Mesothelial cell of epicardium (in vitro differentiated cells): ENCODE measurements around the gene PSMC3IP. TPM values are rescaled to one million over a fixed set of nuclear protein-coding genes. Genes with fewer than 3 reads are reported as not detected.
A peak's percentile ranks its signal among the peaks of the same experiment; 100 is the strongest.

Experiments used
- DNase-seq, 2 experiments: peaks; one replicate each; pipeline ENCODE4 v3.0.0; 2021; ENCODE audit warnings: low spot score in 2 of 2; ENCODE audit not compliant: unreplicated experiment in 2 of 2
- H3K27ac Mint-ChIP-seq: 2 replicates; pipeline ENCODE4 v1.8.0; 2021; ENCODE audit warnings: mixed read lengths
- H3K27me3 Mint-ChIP-seq: 2 replicates; pipeline ENCODE4 v1.8.0; 2021; ENCODE audit warnings: low read depth, mixed read lengths
- H3K36me3 Mint-ChIP-seq: 2 replicates; pipeline ENCODE4 v1.8.0; 2021; ENCODE audit warnings: mixed read lengths
- H3K4me1 Mint-ChIP-seq: 2 replicates; pipeline ENCODE4 v1.8.0; 2021; ENCODE audit warnings: mixed read lengths
- H3K4me3 Mint-ChIP-seq: 2 replicates; pipeline ENCODE4 v1.8.0; 2021; ENCODE audit warnings: mild to moderate bottlenecking, moderate library complexity, mixed read lengths
- H3K9me3 Mint-ChIP-seq: 2 replicates; pipeline ENCODE4 v1.8.0; 2021; ENCODE audit warnings: mixed read lengths
- total RNA-seq: library from RNA; stranded (reverse); gene quantifications from 3 replicates; pipeline ENCODE4 v1.2.1, GENCODE V29; 2021
- TF ChIP-seq, protein P1 (sequence below): fragments of 200-600 bp; sonication (generic); IDR thresholded peaks from one replicate; pipeline ENCODE4 v1.5.0; 2021; ENCODE audit warnings: antibody characterized with exemption; ENCODE audit not compliant: unreplicated experiment

The PSMC3IP gene
- total RNA-seq, 1 donor from 2014 or later: 9.8 TPM

DNA sequence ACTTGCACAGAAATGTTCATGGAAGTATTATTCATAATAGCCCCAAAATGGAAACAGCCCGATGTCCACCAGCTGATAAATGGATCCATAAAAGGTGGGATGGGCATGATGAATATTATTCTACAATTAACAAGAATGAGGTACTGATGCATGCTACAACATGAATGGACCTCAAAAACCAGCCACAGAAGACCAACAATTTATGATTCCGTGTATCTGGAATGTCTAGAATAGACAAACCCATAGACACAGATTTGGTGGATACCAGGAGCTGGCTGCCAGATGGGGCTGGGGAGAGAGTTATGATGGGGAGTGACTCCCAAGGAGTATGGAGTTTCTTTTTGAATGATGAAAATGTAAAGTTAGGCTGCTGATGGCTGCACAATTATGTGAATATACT lies 52.3 kb downstream of the PSMC3IP start:
- Mint-ChIP-seq H3K36me3 (peaks cover 10% of the 10 kb centered on the region), H3K9me3 (no peaks in the 10 kb centered on the region), H3K4me3 (no peak overlapping the region), H3K27ac (peak overlapping the region; percentile 0), H3K27me3 (no peaks in the 10 kb centered on the region), H3K4me1 (peaks cover 47% of the 10 kb centered on the region)
- TF ChIP-seq, protein P1, sequence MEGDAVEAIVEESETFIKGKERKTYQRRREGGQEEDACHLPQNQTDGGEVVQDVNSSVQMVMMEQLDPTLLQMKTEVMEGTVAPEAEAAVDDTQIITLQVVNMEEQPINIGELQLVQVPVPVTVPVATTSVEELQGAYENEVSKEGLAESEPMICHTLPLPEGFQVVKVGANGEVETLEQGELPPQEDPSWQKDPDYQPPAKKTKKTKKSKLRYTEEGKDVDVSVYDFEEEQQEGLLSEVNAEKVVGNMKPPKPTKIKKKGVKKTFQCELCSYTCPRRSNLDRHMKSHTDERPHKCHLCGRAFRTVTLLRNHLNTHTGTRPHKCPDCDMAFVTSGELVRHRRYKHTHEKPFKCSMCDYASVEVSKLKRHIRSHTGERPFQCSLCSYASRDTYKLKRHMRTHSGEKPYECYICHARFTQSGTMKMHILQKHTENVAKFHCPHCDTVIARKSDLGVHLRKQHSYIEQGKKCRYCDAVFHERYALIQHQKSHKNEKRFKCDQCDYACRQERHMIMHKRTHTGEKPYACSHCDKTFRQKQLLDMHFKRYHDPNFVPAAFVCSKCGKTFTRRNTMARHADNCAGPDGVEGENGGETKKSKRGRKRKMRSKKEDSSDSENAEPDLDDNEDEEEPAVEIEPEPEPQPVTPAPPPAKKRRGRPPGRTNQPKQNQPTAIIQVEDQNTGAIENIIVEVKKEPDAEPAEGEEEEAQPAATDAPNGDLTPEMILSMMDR: no peak
- no peak for DNase-seq

DNA sequence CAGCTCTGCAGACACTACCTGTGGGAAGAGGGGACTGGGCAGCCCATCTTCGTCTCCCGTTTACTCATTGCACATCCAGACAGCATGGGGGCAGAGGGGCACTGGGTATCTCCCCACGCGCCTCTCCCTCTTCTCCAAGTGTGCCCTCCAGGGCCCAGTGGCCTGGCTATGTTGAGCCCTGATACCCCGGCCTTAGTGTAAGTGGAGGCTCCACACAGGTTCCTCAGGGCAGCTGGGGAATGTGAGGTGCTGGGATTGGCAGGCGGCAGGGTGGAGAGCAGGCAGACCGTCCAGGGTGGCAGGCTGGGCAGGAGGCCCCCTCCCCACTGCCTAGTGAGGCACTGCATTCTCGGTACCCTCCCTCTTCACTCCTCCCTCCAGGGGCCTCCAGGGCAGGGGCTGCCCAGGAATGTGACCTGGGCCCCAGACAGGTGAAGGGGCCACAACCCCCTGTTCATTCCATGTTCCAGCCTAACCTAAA lies 54.7 kb downstream of the PSMC3IP start:
- Mint-ChIP-seq H3K4me1 (peaks cover 67% of the 10 kb centered on the region), H3K27ac (peak overlapping the region; percentile 99), H3K36me3 (peaks cover 10% of the 10 kb centered on the region), H3K4me3 (no peak overlapping the region), H3K9me3 (no peaks in the 10 kb centered on the region), H3K27me3 (no peaks in the 10 kb centered on the region)
- no peak for DNase-seq
- TF ChIP-seq, protein P1: no peak

Other genes starting within 250 kb of the PSMC3IP start
- gene STAT3, start 189.3 kb downstream of the PSMC3IP start, total RNA-seq: 118 to 129 TPM (median 119 TPM) in 3 replicates
- gene CAVIN1, start 154.5 kb downstream of the PSMC3IP start, total RNA-seq: 53.3 to 54.3 TPM (median 53.9 TPM) in 3 replicates
- gene ATP6V0A1, start 118.9 kb downstream of the PSMC3IP start, total RNA-seq: 60.4 to 65.6 TPM (median 65.6 TPM) in 3 replicates
- gene NAGLU, start 41.5 kb downstream of the PSMC3IP start, total RNA-seq: 31.0 to 31.9 TPM (median 31.5 TPM) in 3 replicates
- 1.6 to 3.0 TPM (median 2.2 TPM) in 3 replicates for gene HSD17B1, start 24.8 kb downstream of the PSMC3IP start, total RNA-seq
- gene COASY, start 15.6 kb downstream of the PSMC3IP start, total RNA-seq: 60.7 to 62.0 TPM (median 61.4 TPM) in 3 replicates
- 26.1 to 27.8 TPM (median 27.0 TPM) in 3 replicates for gene MLX, start 10.6 kb downstream of the PSMC3IP start, total RNA-seq
- 77.7 to 79.1 TPM (median 77.8 TPM) in 3 replicates for gene RETREG3, start 31.6 kb upstream of the PSMC3IP start, total RNA-seq
- 35.0 to 42.9 TPM (median 38.4 TPM) in 3 replicates for gene TUBG1, start 32.0 kb upstream of the PSMC3IP start, total RNA-seq
- gene TUBG2, start 81.6 kb upstream of the PSMC3IP start, total RNA-seq: 30.6 to 33.7 TPM (median 33.4 TPM) in 3 replicates
- gene PLEKHH3, start 99.3 kb upstream of the PSMC3IP start, total RNA-seq: 35.9 to 38.2 TPM (median 37.8 TPM) in 3 replicates
- 2.0 to 2.3 TPM (median 2.1 TPM) in 3 replicates for gene CCR10, start 104.1 kb upstream of the PSMC3IP start, total RNA-seq
- gene CNTNAP1, start 104.8 kb upstream of the PSMC3IP start, total RNA-seq: 20.5 to 23.1 TPM (median 20.9 TPM) in 3 replicates
- gene EZH1, start 167.3 kb upstream of the PSMC3IP start, total RNA-seq: 38.4 to 45.1 TPM (median 42.5 TPM) in 3 replicates
- 19.5 to 22.3 TPM (median 21.6 TPM) in 3 replicates for gene RAMP2, start 183.5 kb upstream of the PSMC3IP start, total RNA-seq
- 59.4 to 65.0 TPM (median 64.9 TPM) in 3 replicates for gene VPS25, start 195.7 kb upstream of the PSMC3IP start, total RNA-seq
- gene WNK4, start 202.9 kb upstream of the PSMC3IP start, total RNA-seq: 1.3 to 1.8 TPM (median 1.7 TPM) in 3 replicates
- 52.4 to 57.4 TPM (median 54.3 TPM) in 3 replicates for gene COA3, start 221.0 kb upstream of the PSMC3IP start, total RNA-seq
- gene CNTD1, start 221.1 kb upstream of the PSMC3IP start, total RNA-seq: 0.09 to 0.14 TPM in 2 of 3 replicates, not detected in the other
- 54.5 to 55.8 TPM (median 55.2 TPM) in 3 replicates for gene BECN1, start 246.6 kb upstream of the PSMC3IP start, total RNA-seq